Colonic mucosa (tissue), 4 donors: Measurements from ENCODE around the gene MEIS1. TPM values are rescaled to one million over a fixed set of nuclear protein-coding genes. Genes with fewer than 3 reads are reported as not detected.

Experiments
- DNase-seq: peaks from one replicate; pipeline ENCODE4 v3.0.0-alpha.2; 2020
- H3K27ac ChIP-seq: fragments of 200-600 bp; one replicate; pipeline ENCODE4 v1.8.0; 2021
- H3K27me3 ChIP-seq: fragments of 200-600 bp; one replicate; pipeline ENCODE4 v1.8.0; 2021
- H3K36me3 ChIP-seq: fragments of 200-600 bp; one replicate; pipeline ENCODE4 v1.8.0; 2021
- H3K4me1 ChIP-seq: fragments of 200-600 bp; one replicate; pipeline ENCODE4 v1.8.0; 2021; ENCODE audit warnings: mild to moderate bottlenecking
- H3K4me3 ChIP-seq: fragments of 200-600 bp; one replicate; pipeline ENCODE4 v1.8.0; 2021
- H3K9ac ChIP-seq, 2 donors: one replicate each; pipeline ENCODE4 v1.7.0; 2013; ENCODE audit warnings: control low read depth in 2 of 2, low read depth in 2 of 2, low read length in 2 of 2
- H3K9me3 ChIP-seq: fragments of 200-600 bp; one replicate; pipeline ENCODE4 v1.8.0; 2021
- intact Hi-C: fragments of 100-400 bp; cut with DNase I; formaldehyde crosslinking; loops from one replicate; pipeline ENCODE4 v1.14.1; 2022
- total RNA-seq, 2 donors: library from RNA; stranded (reverse); fragmentation: NEBNext Ultra II Directional in 1 of 2; extraction: Animal tissue kit (Norgen Biotek cat#: 25700) in 1 of 2; gene quantifications; one replicate each; pipeline ENCODE4 v1.2.1, GENCODE V29; 2021
- TF ChIP-seq, protein P1 (sequence below): fragments of 200-600 bp; IDR thresholded peaks from one replicate; pipeline ENCODE4 v1.8.0; 2022; ENCODE audit warnings: antibody characterized with exemption, mild to moderate bottlenecking
- donor health status: healthy.
- donor health status: DM: no; HTN: no; CAD: no.
- donor health status: DM: no; HTN: no; CAD: no.

MEIS1 gene
- total RNA-seq, 2 donors from 2014 or later = 8.9 to 23.1 TPM

DNA sequence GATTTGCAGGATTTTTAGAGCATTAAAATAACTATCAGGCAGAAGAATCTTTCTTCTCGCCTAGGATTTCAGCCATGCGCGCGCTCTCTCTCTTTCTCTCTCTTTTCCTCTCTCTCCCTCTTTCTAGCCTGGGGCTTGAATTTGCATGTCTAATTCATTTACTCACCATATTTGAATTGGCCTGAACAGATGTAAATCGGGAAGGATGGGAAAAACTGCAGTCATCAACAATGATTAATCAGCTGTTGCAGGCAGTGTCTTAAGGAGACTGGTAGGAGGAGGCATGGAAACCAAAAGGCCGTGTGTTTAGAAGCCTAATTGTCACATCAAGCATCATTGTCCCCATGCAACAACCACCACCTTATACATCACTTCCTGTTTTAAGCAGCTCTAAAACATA is 137.0 kb downstream of the MEIS1 start:
- no peak overlapping the region for H3K27ac ChIP-seq
- intact Hi-C loops = loop anchor here (10.0 kb wide), 1 partner anchor 847 kb away; no protein-coding TSS in a partner anchor
- peaks cover 29% of the 10 kb centered on the region for H3K27me3 ChIP-seq
- no peaks in the 10 kb centered on the region for H3K9me3 ChIP-seq
- no peak for DNase-seq
- H3K4me3 ChIP-seq = no peak overlapping the region
- H3K36me3 ChIP-seq = no peaks in the 10 kb centered on the region
- TF ChIP-seq, protein P1, sequence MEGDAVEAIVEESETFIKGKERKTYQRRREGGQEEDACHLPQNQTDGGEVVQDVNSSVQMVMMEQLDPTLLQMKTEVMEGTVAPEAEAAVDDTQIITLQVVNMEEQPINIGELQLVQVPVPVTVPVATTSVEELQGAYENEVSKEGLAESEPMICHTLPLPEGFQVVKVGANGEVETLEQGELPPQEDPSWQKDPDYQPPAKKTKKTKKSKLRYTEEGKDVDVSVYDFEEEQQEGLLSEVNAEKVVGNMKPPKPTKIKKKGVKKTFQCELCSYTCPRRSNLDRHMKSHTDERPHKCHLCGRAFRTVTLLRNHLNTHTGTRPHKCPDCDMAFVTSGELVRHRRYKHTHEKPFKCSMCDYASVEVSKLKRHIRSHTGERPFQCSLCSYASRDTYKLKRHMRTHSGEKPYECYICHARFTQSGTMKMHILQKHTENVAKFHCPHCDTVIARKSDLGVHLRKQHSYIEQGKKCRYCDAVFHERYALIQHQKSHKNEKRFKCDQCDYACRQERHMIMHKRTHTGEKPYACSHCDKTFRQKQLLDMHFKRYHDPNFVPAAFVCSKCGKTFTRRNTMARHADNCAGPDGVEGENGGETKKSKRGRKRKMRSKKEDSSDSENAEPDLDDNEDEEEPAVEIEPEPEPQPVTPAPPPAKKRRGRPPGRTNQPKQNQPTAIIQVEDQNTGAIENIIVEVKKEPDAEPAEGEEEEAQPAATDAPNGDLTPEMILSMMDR = no peak
- H3K9ac ChIP-seq = no peak overlapping the region
- peaks cover 12% of the 10 kb centered on the region for H3K4me1 ChIP-seq

DNA sequence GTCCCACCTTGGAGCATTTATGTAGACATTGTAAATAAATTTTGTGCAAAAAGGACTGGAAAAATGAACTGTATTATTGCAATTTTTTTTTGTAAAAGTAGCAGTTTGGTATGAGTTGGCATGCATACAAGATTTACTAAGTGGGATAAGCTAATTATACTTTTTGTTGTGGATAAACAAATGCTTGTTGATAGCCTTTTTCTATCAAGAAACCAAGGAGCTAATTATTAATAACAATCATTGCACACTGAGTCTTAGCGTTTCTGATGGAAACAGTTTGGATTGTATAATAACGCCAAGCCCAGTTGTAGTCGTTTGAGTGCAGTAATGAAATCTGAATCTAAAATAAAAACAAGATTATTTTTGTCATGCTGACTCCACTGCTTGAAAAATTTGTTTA is 137.5 kb downstream of the MEIS1 start:
- intact Hi-C loops = loop anchor here (10.0 kb wide), 1 partner anchor 848 kb away; no protein-coding TSS in a partner anchor
- H3K27me3 ChIP-seq = peaks cover 34% of the 10 kb centered on the region
- H3K4me3 ChIP-seq = no peak overlapping the region
- H3K9me3 ChIP-seq = no peaks in the 10 kb centered on the region
- DNase-seq = no peak
- no peak overlapping the region for H3K27ac ChIP-seq
- peaks cover 15% of the 10 kb centered on the region for H3K4me1 ChIP-seq
- H3K9ac ChIP-seq = no peak overlapping the region
- TF ChIP-seq, protein P1 = no peak
- no peaks in the 10 kb centered on the region for H3K36me3 ChIP-seq

DNA sequence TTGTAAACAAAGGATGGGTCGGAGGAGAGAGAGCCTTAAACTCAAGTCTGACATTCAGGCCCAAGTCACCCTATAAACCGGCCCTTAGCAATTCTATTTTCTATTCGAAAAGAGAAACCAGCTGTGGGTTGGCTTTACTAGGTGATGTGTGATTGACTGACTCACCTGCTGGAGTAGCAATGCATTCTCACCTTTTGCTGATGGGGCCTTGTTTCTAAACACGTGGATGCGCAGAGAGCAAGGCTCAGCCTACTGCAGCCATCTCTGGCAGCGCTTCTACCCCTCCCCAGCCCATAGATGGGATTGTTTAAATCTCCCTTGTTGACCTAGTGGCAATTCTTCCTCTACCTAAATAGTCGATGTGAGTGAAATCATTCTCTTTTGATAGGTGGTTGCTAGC is 138.5 kb downstream of the MEIS1 start:
- no peaks in the 10 kb centered on the region for H3K36me3 ChIP-seq
- no peak overlapping the region for H3K27ac ChIP-seq
- H3K4me1 ChIP-seq = peaks cover 17% of the 10 kb centered on the region
- no peak overlapping the region for H3K4me3 ChIP-seq
- TF ChIP-seq, protein P1 = no peak
- H3K27me3 ChIP-seq = peaks cover 44% of the 10 kb centered on the region
- H3K9ac ChIP-seq = no peak overlapping the region
- DNase-seq = no peak
- intact Hi-C loops = loop anchor here (10.0 kb wide), 1 partner anchor 849 kb away; no protein-coding TSS in a partner anchor
- no peaks in the 10 kb centered on the region for H3K9me3 ChIP-seq

DNA sequence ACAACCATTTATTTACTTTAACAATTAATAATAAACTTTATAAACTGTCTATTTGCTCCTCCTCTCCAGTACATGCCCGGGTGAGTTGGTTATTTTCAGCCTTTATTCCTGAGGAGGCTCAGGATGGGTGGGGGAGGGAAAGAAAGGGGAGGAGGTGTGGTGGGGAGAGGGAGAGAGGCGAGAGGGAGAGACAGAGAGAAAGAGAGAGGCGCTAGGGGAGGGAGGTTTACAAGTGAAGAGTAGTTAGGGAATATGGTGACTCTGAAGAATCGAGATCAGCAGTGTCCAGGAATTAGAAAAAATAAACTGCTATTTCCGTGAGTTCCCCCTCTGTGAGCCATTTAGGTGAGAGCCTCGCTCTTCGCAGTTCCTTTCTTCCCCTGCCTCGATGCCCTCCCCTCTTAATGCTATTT is 138.9 kb downstream of the MEIS1 start:
- TF ChIP-seq, protein P1 = no peak
- Histone ChIP-seq H3K4me1 (peaks cover 17% of the 10 kb centered on the region), H3K4me3 (no peak overlapping the region), H3K9ac (no peak overlapping the region), H3K27ac (no peak overlapping the region), H3K27me3 (peaks cover 48% of the 10 kb centered on the region), H3K9me3 (no peaks in the 10 kb centered on the region), H3K36me3 (no peaks in the 10 kb centered on the region)
- intact Hi-C loops = loop anchor here (10.0 kb wide), 1 partner anchor 849 kb away; no protein-coding TSS in a partner anchor
- DNase-seq = no peak

DNA sequence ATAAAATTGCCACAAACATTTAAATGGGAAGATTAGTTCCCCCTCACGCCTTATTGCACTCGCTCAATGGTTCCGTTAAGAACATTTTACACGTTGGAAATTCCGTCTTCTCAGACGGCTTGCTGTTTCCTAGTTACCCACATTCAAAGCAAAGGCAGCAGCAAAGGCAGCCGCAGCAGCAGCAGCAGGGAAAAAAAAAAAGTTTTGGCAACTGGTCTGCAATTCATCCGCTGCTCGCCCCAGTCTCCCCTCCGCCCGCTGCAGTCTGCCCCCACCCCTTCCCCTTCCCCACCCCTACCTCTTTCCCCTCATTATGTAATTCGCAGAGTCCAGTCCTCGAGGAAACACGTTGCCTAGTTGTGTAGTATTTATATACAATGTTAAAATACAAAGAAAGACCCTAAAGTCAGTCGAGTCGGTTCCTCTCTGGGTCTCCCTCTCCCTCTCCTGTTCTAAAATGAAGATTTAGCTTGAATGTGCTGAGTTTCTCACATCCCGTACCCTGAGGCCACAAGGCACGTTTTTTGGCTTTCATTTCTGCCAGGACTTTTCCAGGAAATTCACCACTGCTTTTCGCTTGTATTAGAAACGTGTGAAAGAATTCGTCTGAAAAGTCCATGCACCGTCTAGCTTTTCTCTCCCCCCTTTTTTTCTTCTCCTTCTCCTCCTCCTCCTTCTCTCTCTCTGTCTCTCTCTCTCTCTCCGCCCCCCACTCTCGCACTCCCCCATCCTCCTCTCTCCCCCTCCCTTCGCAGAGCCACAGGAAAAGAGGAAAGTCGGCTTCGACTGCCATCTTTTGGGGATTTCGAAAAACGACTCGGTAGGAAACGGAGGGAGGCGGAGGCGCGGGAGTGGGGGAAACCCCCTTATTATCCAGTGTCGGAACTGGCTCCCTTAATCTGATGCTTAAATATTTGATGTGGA is 140.0 kb downstream of the MEIS1 start:
- H3K27ac ChIP-seq = peak overlapping the region; percentile 61
- intact Hi-C loops = loop anchor here (5.0 to 10.0 kb wide), 2 partner anchors 143 to 850 kb away; no protein-coding TSS in a partner anchor
- H3K27me3 ChIP-seq = peaks cover 57% of the 10 kb centered on the region
- H3K36me3 ChIP-seq = no peaks in the 10 kb centered on the region
- DNase-seq = peak; percentile 67
- peaks cover 17% of the 10 kb centered on the region for H3K4me1 ChIP-seq
- TF ChIP-seq, protein P1 = peak; percentile 26
- no peaks in the 10 kb centered on the region for H3K9me3 ChIP-seq
- no peak overlapping the region for H3K9ac ChIP-seq
- peak overlapping the region; percentile 31 for H3K4me3 ChIP-seq
